C4-2B (cell line): Measurements from ENCODE around the gene TASOR2.

Source experiments
- H3K27ac ChIP-seq: fragments of 450-650 bp; 2 replicates; pipeline ENCODE4 v1.5.1; 2017
- ZFX ChIP-seq: fragments of 450-650 bp; IDR thresholded peaks from 2 replicates; pipeline ENCODE4 v1.6.1; 2017
- TF ChIP-seq, protein P1 (sequence below): fragments of 450-650 bp; conservative IDR thresholded peaks from 2 replicates; pipeline ENCODE4 v1.5.1; 2017; ENCODE audit warnings: mild to moderate bottlenecking

Gene TASOR2

DNA sequence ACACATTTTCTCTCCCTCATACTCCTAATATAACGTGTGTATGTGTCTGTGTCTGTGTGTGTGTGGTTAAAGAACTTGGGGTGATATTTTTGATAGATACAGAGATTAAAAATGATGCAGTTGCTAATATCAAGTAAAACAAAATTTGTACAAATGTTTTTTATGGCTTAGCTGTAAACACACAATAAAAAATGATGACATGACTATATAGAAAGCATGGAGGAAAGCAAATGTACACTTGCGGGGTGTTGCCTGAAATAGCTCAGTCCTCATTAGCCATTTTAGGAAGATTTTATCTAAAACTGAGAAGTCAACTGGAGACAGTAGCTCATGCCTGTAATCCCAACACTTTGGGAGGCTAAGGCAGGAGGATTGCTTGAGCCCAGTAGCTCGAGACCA is 5.6 kb upstream of the TASOR2 start:
- no peak overlapping the region for H3K27ac ChIP-seq
- TF ChIP-seq ZFX, result no peak
- TF ChIP-seq, protein P1, sequence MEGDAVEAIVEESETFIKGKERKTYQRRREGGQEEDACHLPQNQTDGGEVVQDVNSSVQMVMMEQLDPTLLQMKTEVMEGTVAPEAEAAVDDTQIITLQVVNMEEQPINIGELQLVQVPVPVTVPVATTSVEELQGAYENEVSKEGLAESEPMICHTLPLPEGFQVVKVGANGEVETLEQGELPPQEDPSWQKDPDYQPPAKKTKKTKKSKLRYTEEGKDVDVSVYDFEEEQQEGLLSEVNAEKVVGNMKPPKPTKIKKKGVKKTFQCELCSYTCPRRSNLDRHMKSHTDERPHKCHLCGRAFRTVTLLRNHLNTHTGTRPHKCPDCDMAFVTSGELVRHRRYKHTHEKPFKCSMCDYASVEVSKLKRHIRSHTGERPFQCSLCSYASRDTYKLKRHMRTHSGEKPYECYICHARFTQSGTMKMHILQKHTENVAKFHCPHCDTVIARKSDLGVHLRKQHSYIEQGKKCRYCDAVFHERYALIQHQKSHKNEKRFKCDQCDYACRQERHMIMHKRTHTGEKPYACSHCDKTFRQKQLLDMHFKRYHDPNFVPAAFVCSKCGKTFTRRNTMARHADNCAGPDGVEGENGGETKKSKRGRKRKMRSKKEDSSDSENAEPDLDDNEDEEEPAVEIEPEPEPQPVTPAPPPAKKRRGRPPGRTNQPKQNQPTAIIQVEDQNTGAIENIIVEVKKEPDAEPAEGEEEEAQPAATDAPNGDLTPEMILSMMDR, result no peak

DNA sequence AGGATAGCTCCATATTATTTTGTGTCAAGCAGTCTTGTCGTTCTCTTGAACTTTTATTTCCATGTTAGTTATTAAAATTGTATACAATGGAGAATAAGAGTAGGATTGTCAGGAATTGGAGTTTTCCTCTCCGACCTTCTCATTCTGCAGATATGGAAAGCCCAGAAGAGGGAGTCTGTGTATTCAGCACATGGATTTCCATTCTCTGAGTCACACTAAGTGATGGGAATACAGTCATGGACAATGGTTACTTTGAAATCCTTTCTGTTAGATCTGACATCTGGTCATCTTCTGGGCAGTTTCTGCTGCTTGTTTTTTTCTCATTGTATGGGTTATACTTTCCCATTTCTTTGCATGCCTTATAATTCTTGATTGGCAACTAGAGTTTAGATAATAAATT is 5.0 kb upstream of the TASOR2 start:
- TF ChIP-seq ZFX, result no peak
- TF ChIP-seq, protein P1, result no peak
- H3K27ac ChIP-seq, result no peak overlapping the region

GRCh38 chr10:5681930-5682329 is 2.7 kb upstream of the TASOR2 start:
- H3K27ac ChIP-seq, result no peak overlapping the region
- TF ChIP-seq, protein P1, result no peak
- TF ChIP-seq ZFX, result no peak

GRCh38 chr10:5683065-5683464 is 1.6 kb upstream of the TASOR2 start:
- TF ChIP-seq ZFX, result no peak
- TF ChIP-seq, protein P1, result no peak
- H3K27ac ChIP-seq, result no peak overlapping the region

DNA sequence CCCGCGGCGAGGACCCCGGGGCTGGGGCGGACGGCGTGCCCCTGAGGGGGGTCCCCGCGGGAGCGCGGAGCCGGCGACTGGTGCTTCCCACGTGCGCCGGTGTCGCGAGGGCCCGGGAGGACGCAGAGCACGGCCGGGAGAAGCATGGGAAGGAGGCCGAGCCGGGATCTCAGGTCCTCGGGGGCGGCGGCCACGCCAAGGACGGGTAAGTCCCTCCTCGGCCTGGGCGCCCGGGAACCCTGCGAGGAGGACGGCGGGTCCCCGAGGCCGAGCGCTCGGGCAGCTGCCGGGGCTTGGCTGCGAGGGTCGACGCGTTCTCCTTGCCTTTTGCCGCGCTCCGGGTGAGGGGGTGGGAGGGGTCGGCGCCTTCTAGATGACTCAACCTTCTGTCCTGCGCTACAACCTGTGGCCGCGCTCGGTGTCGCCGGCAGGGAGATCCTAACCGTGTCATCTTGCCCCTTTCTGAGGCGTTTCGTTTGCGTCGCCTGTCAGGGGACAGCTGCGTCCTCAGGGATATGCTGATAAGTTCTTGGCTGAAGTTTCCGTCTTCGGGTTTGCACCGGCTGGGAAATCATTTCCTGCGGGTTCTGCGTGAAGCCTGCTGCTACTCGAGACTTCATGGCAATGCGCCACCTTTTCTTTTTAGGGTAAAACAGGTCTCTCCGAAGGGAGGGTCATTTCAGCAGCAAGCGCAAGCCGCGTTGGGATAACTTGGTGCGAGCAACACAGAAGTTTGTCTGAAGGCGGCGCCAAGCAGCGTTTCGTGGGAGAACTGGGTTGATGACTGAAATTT is 529 bp downstream of the TASOR2 start:
- TF ChIP-seq, protein P1, result peak; percentile 84
- peak; percentile 77 for TF ChIP-seq ZFX
- peak overlapping the region; percentile 96 for H3K27ac ChIP-seq

DNA sequence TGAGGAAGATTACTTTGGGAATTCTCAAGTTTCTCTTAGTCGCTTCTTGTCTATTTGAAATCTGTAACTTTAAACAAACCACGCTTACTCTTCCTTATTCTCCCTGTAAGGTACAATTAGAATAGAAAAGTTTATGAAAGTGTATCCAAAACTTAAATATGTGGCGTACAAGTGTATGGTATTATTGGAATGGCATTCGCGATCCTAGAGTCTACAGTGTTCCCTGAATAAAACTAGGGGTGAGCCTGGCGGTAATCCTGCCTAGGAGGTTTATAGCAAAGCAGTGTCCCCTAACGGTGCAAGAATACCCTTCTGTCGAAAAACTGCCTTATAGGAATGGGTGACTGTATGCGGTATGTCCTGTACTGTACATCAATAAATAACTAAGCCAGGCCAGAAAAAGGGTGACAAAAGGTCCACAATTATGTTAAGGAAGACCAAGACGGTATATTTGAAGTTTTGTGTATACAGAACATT is 1.2 kb downstream of the TASOR2 start:
- peak overlapping the region; percentile 96 for H3K27ac ChIP-seq
- TF ChIP-seq, protein P1, result peak; percentile 56
- no peak for TF ChIP-seq ZFX

GRCh38 chr10:5688587-5688986 is 3.9 kb downstream of the TASOR2 start:
- TF ChIP-seq ZFX, result no peak
- TF ChIP-seq, protein P1, result no peak
- no peak overlapping the region for H3K27ac ChIP-seq
